ENCODE data around the gene RAB31.

Gene RAB31

DNA sequence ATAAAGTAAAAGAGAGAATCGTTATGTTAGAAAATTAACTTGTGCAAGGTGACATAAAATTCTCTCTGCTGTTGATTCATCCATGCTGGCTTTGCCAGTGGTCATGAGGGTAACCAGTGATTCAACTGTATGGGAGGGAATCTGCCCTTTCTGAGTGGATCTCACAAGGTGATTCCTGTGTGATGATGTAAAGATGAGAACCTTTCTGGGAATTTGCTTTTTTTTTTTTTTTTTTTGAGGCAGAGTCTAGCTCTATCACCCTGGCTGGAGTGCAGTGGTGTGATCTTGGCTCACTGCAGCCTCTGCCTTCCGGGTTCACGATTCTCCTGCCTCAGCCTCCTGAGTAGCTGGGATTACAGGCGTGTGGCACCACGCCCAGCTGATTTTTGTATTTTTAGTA is 23.3 kb downstream of the RAB31 start:
- Mint-ChIP-seq H3K36me3 (no peaks in the 10 kb centered on the region), H3K27ac (no peak overlapping the region), H3K4me1 (peaks cover 13% of the 10 kb centered on the region), H3K9me3 (no peaks in the 10 kb centered on the region), H3K4me3 (no peak overlapping the region), H3K27me3 (peaks cover 32% of the 10 kb centered on the region)
- CTCF ChIA-PET = interaction anchor here (0.6 kb wide), 1 partner anchor 858 kb away, joined by 3 read pairs; no protein-coding TSS in a partner anchor
- no peak for DNase-seq

- DNase-seq = no peak
- no peak overlapping the region for H3K27ac Mint-ChIP-seq
- peaks cover 32% of the 10 kb centered on the region for H3K27me3 Mint-ChIP-seq
- H3K4me1 Mint-ChIP-seq = peaks cover 13% of the 10 kb centered on the region
- H3K4me3 Mint-ChIP-seq = no peak overlapping the region
- no peaks in the 10 kb centered on the region for H3K36me3 Mint-ChIP-seq
- CTCF ChIA-PET = no interaction called here
- no peaks in the 10 kb centered on the region for H3K9me3 Mint-ChIP-seq
These were observed 23.9 kb downstream of the RAB31 start for GRCh38 chr18:9732031-9732430.

DNA sequence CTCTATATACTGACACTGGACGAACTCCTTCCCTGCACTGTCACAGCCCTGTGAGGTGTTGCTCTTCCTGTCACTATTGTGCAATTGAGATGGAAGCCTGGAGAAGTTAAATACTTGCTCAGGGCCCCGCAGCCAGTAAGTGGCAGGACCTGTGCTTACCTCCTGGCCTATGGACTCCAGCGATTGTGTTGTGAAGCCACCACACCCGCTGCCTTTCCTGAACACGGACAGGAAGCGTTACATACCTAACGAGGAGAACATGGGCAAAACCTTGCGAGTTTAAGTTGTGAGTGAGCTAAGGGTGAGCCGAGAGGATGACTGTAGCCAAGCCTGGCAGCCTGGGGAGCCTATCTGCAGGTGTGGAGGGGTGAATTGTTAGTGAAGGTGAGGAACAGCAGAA is 26.1 kb downstream of the RAB31 start:
- H3K36me3 Mint-ChIP-seq = no peaks in the 10 kb centered on the region
- peak overlapping the region; percentile 11 for H3K27ac Mint-ChIP-seq
- peaks cover 41% of the 10 kb centered on the region for H3K27me3 Mint-ChIP-seq
- no peak for DNase-seq
- no peaks in the 10 kb centered on the region for H3K9me3 Mint-ChIP-seq
- CTCF ChIA-PET = no interaction called here
- H3K4me1 Mint-ChIP-seq = peaks cover 13% of the 10 kb centered on the region
- H3K4me3 Mint-ChIP-seq = no peak overlapping the region

GRCh38 chr18:9735238-9735637 is 27.1 kb downstream of the RAB31 start:
- H3K27me3 Mint-ChIP-seq = peaks cover 41% of the 10 kb centered on the region
- H3K9me3 Mint-ChIP-seq = no peaks in the 10 kb centered on the region
- DNase-seq = no peak
- H3K27ac Mint-ChIP-seq = no peak overlapping the region
- peaks cover 13% of the 10 kb centered on the region for H3K4me1 Mint-ChIP-seq
- H3K4me3 Mint-ChIP-seq = no peak overlapping the region
- H3K36me3 Mint-ChIP-seq = no peaks in the 10 kb centered on the region
- CTCF ChIA-PET = no interaction called here

- Mint-ChIP-seq H3K27me3 (peaks cover 36% of the 10 kb centered on the region), H3K4me1 (peaks cover 13% of the 10 kb centered on the region), H3K4me3 (no peak overlapping the region), H3K9me3 (no peaks in the 10 kb centered on the region), H3K36me3 (no peaks in the 10 kb centered on the region), H3K27ac (no peak overlapping the region)
- CTCF ChIA-PET = no interaction called here
- no peak for DNase-seq
These were observed 27.8 kb downstream of the RAB31 start for GRCh38 chr18:9735879-9736278.

DNA sequence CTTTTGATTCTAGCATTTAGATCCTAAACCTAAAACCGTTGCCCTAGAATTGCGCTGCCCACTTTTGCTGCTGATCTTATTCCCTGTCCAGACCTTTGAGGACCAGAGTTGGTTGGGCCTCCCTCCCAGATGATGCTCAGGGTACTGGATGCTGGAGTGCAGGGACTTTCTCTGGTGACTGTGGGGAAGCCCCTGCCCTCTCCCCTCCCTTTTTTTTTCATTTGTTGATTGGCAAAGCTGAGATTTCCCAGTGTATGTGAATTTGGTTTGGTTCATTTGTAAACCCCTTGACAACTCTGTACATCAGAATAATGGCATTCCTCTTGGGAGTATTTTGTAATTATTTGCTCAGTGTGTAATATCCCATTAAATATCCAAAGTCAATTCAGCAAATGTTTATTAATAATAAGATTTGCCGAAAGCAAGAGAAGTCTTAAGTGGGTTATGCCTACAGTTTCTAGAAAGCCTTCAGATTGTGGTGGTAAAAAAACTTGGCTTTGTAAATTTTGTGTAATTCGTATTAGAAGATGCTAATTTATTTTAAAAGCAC is 28.3 kb downstream of the RAB31 start:
- H3K36me3 Mint-ChIP-seq = no peaks in the 10 kb centered on the region

GRCh38 chr18:9737006-9737405 is 28.9 kb downstream of the RAB31 start:
- peaks cover 13% of the 10 kb centered on the region for H3K4me1 Mint-ChIP-seq
- CTCF ChIA-PET = no interaction called here
- H3K36me3 Mint-ChIP-seq = no peaks in the 10 kb centered on the region

More for the DNA sequence above, 28.3 kb downstream of the RAB31 start:
- Mint-ChIP-seq H3K4me3 (no peak overlapping the region), H3K4me1 (peaks cover 13% of the 10 kb centered on the region), H3K9me3 (no peaks in the 10 kb centered on the region), H3K27me3 (peaks cover 37% of the 10 kb centered on the region), H3K27ac (no peak overlapping the region)
- no peak for DNase-seq
- CTCF ChIA-PET = no interaction called here

DNA sequence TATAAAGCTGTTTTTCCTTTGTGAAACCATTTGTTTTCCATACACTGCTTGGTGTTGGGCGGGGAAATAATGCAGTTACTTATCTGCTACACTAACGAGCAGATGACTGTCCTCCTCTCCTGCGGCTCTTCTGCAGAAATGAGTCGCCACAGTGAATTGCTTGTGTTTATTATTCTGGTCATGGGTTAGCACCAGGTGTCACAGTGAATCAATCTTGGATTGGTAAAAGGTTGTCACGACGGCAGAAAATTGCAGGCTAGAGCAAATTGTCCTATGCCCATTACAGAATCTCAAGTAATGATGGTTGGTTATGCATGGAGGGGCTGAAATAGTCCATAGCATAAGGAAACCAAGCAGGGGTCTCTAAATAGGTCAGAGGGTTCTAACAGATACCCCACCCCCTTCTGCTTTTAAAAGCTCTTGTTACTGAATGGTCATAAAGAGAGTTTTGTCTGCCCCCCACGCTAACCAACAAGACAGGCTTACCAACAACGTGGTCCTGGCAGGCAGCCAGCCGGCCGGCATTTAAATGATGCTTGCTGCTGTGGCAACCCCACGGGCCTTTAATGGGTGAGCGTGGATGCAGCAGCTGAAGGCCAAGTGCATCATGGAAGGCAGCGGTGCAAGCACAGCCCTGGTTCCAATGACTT is 29.5 kb downstream of the RAB31 start:
- CTCF ChIA-PET = no interaction called here

More at GRCh38 chr18:9737006-9737405, 28.9 kb downstream of the RAB31 start:
- H3K4me3 Mint-ChIP-seq = no peak overlapping the region
- no peak for DNase-seq
- H3K9me3 Mint-ChIP-seq = no peaks in the 10 kb centered on the region
- peaks cover 40% of the 10 kb centered on the region for H3K27me3 Mint-ChIP-seq
- H3K27ac Mint-ChIP-seq = no peak overlapping the region

DNA sequence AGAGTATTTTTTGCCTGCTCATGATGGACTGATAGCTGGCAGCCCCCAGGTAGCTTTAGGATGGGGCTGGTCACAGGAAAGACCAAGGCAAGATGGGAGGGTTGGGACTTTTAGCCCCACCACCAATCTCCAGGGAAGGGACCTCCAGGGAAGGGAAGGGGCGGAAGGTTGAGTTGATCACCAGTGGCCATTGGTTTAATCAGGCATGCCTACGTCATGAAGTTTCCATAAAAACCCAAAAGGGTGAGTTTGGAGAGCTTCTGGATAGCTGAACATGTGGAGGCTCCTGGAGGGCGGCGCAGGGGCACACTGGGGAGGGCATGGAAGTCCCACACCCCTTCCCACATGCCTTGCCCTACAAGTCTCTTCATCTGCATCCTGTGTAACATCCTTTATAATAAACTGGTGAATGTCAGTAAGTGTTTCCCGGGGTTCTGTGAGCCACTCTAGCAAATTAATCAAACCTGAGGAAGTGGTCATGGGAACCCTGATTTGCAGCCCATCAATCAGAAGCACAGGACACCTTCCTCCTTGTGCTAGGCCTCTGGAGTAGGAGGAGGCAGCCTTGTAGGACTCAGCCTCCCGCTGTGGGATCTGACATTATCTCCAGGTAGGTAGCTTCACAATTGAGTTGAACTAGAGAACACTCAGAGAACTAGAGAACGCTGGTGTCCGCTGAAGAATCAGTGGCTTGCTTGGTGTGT is 30.3 kb downstream of the RAB31 start:
- Mint-ChIP-seq H3K27me3 (peaks cover 47% of the 10 kb centered on the region), H3K36me3 (no peaks in the 10 kb centered on the region), H3K27ac (no peak overlapping the region), H3K4me1 (peaks cover 13% of the 10 kb centered on the region), H3K4me3 (no peak overlapping the region), H3K9me3 (no peaks in the 10 kb centered on the region)
- no peak for DNase-seq
- CTCF ChIA-PET = no interaction called here

More for the DNA sequence above, 29.5 kb downstream of the RAB31 start:
- H3K4me1 Mint-ChIP-seq = peaks cover 13% of the 10 kb centered on the region
- no peaks in the 10 kb centered on the region for H3K36me3 Mint-ChIP-seq
- no peak overlapping the region for H3K27ac Mint-ChIP-seq
- peaks cover 44% of the 10 kb centered on the region for H3K27me3 Mint-ChIP-seq
- no peaks in the 10 kb centered on the region for H3K9me3 Mint-ChIP-seq
- no peak for DNase-seq
- no peak overlapping the region for H3K4me3 Mint-ChIP-seq

- H3K4me3 Mint-ChIP-seq = no peak overlapping the region
- CTCF ChIA-PET = no interaction called here
- DNase-seq = no peak
- H3K9me3 Mint-ChIP-seq = no peaks in the 10 kb centered on the region
- no peaks in the 10 kb centered on the region for H3K36me3 Mint-ChIP-seq
- peaks cover 9% of the 10 kb centered on the region for H3K4me1 Mint-ChIP-seq
- H3K27me3 Mint-ChIP-seq = peaks cover 41% of the 10 kb centered on the region
- H3K27ac Mint-ChIP-seq = no peak overlapping the region
These were observed 31.4 kb downstream of the RAB31 start for GRCh38 chr18:9739516-9739915.

DNA sequence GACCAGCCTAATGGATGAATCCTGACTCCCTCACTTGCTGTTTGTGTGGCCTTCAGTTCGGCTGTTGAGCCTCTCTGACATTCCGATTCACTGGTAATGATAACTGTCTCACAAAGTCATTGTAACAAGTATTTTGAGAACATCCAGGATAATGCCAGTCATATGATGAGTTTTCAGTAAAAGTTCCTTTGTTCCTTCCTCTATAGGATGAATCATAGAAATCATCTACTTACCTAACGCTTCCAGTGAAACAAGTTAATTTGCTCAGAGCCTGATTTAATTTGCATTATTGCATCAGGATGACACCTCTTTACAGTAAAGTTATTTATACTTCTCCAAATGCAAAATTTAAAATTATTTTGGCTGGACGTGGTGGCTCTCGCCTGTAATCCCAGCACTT is 32.0 kb downstream of the RAB31 start:
- Mint-ChIP-seq H3K4me1 (peaks cover 4% of the 10 kb centered on the region), H3K9me3 (no peaks in the 10 kb centered on the region), H3K27ac (no peak overlapping the region), H3K27me3 (peaks cover 39% of the 10 kb centered on the region), H3K36me3 (no peaks in the 10 kb centered on the region), H3K4me3 (no peak overlapping the region)
- CTCF ChIA-PET = no interaction called here
- no peak for DNase-seq

DNA sequence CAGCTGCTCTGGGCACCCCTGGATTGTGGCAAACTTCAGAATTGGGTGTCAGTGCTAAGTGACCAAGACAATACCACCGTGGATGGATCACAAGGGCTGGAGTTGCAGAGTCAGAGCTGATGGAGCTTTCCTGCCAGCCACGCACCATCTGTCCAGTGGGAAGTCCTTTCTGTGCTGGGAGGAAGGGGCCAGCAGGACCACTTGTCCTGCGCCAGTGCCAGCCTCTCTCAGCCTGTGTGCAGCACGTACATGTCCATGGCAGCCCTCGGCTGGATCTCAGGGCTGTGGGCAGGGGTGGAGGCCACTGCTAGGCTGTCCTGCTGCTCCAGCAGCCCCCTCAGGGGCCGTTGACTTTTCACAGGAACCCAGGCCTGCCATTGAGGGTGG is 33.3 kb downstream of the RAB31 start:
- Mint-ChIP-seq H3K27me3 (peaks cover 31% of the 10 kb centered on the region), H3K4me3 (no peak overlapping the region), H3K27ac (no peak overlapping the region), H3K36me3 (no peaks in the 10 kb centered on the region), H3K9me3 (no peaks in the 10 kb centered on the region), H3K4me1 (no peaks in the 10 kb centered on the region)
- CTCF ChIA-PET = no interaction called here
- no peak for DNase-seq

DNA sequence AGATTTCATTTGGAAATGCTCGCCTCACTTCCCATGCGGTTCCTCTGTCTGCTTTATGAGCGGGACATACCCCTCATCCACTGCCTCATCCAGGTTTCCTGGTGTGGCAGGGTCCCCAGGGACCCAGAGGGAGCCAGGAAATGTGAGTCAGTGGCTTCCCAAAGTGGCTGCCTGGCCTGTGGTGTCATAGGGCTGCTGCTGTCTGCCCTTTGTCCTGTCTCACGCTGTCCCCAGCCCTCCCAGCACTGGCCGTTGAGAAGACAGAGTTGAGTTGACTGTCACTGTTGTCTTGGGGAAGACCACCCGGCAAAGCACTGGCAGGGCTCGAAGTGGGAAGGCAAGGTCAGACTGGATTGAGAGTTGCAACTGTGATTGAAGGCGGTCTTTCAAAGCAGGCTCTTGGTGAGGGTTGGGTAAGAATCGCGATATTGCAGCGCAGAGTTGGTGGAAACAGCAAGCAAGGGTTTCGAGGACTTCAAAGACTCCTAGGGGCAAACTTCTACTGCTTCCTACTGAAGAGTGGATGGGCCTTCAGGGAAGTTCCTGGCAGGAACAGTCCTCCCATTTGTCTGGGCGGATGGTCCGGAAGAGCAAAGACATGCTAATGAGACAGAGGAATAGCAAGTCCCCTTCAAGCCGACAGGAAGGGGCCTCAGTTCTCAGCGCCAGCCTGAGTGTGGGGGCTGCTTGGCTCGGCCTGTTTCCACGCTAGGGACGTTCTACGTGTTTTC is 33.9 kb downstream of the RAB31 start:
- Mint-ChIP-seq H3K4me3 (no peak overlapping the region), H3K4me1 (no peaks in the 10 kb centered on the region), H3K9me3 (no peaks in the 10 kb centered on the region), H3K27me3 (peaks cover 31% of the 10 kb centered on the region), H3K36me3 (no peaks in the 10 kb centered on the region), H3K27ac (no peak overlapping the region)
- CTCF ChIA-PET = no interaction called here
- no peak for DNase-seq

- CTCF ChIA-PET = interaction anchor here (0.5 kb wide), 1 partner anchor 28 kb away, joined by 3 read pairs; no protein-coding TSS in a partner anchor
- Mint-ChIP-seq H3K4me3 (no peak overlapping the region), H3K27ac (no peak overlapping the region), H3K36me3 (no peaks in the 10 kb centered on the region), H3K27me3 (peaks cover 31% of the 10 kb centered on the region), H3K9me3 (no peaks in the 10 kb centered on the region), H3K4me1 (no peaks in the 10 kb centered on the region)
- DNase-seq = no peak
These were observed 34.5 kb downstream of the RAB31 start for GRCh38 chr18:9742524-9743131.
